Measurements from ENCODE around the gene TCP11L1. TPM values are rescaled to one million over a fixed set of nuclear protein-coding genes. Genes with fewer than 3 reads are reported as not detected.

Gene TCP11L1
- total RNA-seq, 1 experiment from 2014 or later: 15.2 TPM

DNA sequence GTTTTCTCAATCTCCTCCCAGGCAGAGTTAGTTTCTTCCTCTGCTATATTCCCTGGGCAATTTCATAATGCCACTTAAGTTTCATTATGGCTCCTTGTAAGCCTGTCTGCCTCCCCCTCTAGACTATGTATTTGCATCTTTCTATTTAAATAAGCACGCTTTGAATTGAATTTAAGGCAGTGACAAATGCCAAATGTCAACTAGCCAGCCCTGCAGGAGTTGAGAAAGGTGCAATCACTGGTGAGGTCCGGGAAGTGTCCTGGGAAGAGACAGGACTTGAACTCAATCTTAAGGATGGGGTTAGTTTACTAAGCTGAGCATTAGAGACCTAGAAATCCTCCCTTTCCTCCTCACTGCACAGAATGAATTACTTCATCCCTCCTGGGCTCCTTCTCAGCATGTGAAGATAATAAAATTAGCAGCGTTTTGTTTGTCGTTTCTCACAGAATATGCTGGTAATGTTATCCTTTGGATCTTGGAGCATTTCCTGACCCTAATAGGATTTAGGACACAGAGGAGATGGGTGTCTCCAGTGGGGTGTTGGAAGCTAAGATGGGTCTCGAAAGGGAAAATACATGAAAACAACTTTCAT lies 1.6 kb downstream of the TCP11L1 start:
- BruUV-seq (replicated peaks): no TSS peak
- no peak overlapping the region; the same call in 1 of the 2 replicates for H3K9ac ChIP-seq (ENCODE audit: low read length)
- peak overlapping the region; percentile 88; the same call in 1 of the 2 replicates for H3K27ac ChIP-seq (ENCODE audit: low read length)

DNA sequence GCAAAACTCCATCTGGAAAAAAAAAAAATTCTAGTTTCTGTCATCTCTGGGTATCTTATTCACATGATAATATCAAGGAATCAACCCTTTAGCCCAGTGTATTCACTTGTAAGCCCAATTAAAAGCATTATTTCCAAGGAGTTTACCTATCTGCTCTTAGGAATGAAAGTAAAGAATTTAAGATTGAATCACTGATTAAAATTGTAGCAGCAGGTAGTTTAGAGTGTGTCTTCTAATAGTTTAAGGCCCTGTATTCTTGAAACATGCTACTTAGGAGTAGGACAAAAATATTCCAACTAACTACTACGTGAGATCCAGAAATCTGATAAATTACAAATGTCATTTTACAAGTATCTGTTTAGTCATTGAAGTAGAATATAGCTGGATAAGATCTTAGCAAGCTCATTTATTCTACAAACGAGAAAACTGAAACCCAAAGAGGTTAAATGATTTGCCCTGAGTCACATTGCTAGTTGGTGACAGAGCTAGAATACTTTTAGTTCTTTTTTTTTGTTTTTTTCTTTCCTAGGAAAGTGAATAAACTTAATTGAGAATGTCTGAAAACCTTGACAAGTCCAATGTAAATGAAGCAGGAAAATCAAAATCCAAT lies 4.0 kb downstream of the TCP11L1 start:
- H4K20me1 ChIP-seq (ENCODE audit: low read length): no peaks in the 10 kb centered on the region
- peak overlapping the region; percentile 46; the same call in 1 of the 2 replicates for H3K4me3 ChIP-seq (ENCODE audit: low read length)
- H3K36me3 ChIP-seq (ENCODE audit: low read depth, low read length): peaks cover 5% of the 10 kb centered on the region; the same call in 1 of the 2 replicates
- POLR2A ChIA-PET (ENCODE audit: unreplicated experiment): interaction anchor here (0.7 kb wide), 1 partner anchor 47 kb away, joined by 3 read pairs; no protein-coding TSS in a partner anchor
- DNase-seq (peak; percentile 67), ATAC-seq (no peak)
- no peaks in the 10 kb centered on the region for H3K9me2 ChIP-seq (replicated peaks; ENCODE audit: low read length)
- H3K9ac ChIP-seq (ENCODE audit: low read length): peak overlapping the region; percentile 72
- no peak for TF ChIP-seq EZH2 (IDR thresholded peaks at IDR 0.05; ENCODE audit: low read length, unreplicated experiment)
- no peak for TF ChIP-seq EZH2phosphoT487 (IDR thresholded peaks at IDR 0.05; ENCODE audit: borderline replicate concordance, low read length)
- TF ChIP-seq, protein P1, sequence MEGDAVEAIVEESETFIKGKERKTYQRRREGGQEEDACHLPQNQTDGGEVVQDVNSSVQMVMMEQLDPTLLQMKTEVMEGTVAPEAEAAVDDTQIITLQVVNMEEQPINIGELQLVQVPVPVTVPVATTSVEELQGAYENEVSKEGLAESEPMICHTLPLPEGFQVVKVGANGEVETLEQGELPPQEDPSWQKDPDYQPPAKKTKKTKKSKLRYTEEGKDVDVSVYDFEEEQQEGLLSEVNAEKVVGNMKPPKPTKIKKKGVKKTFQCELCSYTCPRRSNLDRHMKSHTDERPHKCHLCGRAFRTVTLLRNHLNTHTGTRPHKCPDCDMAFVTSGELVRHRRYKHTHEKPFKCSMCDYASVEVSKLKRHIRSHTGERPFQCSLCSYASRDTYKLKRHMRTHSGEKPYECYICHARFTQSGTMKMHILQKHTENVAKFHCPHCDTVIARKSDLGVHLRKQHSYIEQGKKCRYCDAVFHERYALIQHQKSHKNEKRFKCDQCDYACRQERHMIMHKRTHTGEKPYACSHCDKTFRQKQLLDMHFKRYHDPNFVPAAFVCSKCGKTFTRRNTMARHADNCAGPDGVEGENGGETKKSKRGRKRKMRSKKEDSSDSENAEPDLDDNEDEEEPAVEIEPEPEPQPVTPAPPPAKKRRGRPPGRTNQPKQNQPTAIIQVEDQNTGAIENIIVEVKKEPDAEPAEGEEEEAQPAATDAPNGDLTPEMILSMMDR (conservative IDR thresholded peaks at IDR 0.05; ENCODE audit: low read depth, low read length): no peak
- H2AFZ ChIP-seq (ENCODE audit: low read length): no peak overlapping the region
- H3K27me3 ChIP-seq (ENCODE audit: low read length): no peaks in the 10 kb centered on the region
- peaks cover 62% of the 10 kb centered on the region for H3K4me1 ChIP-seq (ENCODE audit: insufficient read depth, low read length)
- H3K9me3 ChIP-seq (ENCODE audit: low read length): no peaks in the 10 kb centered on the region
- peak overlapping the region; percentile 96 for H3K27ac ChIP-seq (ENCODE audit: low read length)
- H3K79me2 ChIP-seq (ENCODE audit: low read length): peaks cover 24% of the 10 kb centered on the region
- CTCF ChIA-PET: no interaction called here
- peak overlapping the region; percentile 79 for H3K4me2 ChIP-seq (ENCODE audit: low read length)
- intact Hi-C loops (cut with micrococcal nuclease): no loop called here
- peaks cover 5% of the 10 kb centered on the region for H3F3A ChIP-seq (ENCODE audit: low read length, unreplicated experiment)
- BruUV-seq (replicated peaks): no TSS peak

More for the DNA sequence above, 1.6 kb downstream of the TCP11L1 start:
- peaks cover 53% of the 10 kb centered on the region for H3K4me1 ChIP-seq (ENCODE audit: insufficient read depth, low read length)
- ATAC-seq: no peak
- CTCF ChIA-PET: no interaction called here
- DNase-seq: no peak
- H3K9me3 ChIP-seq (ENCODE audit: low read length): no peaks in the 10 kb centered on the region
- no peaks in the 10 kb centered on the region for H3K36me3 ChIP-seq (ENCODE audit: low read depth, low read length)
- intact Hi-C loops (cut with micrococcal nuclease): no loop called here
- H3K4me2 ChIP-seq (ENCODE audit: low read length): peak overlapping the region; percentile 89
- peaks cover 24% of the 10 kb centered on the region for H3K79me2 ChIP-seq (ENCODE audit: low read length)
- no peaks in the 10 kb centered on the region for H3K27me3 ChIP-seq (ENCODE audit: low read length)
- TF ChIP-seq EZH2 (IDR thresholded peaks at IDR 0.05; ENCODE audit: low read length, unreplicated experiment) (no peak), EZH2phosphoT487 (IDR thresholded peaks at IDR 0.05; ENCODE audit: borderline replicate concordance, low read length) (no peak)
- TF ChIP-seq, protein P1 (conservative IDR thresholded peaks at IDR 0.05; ENCODE audit: low read depth, low read length): no peak
- POLR2A ChIA-PET (ENCODE audit: unreplicated experiment): no interaction called here
- H4K20me1 ChIP-seq (ENCODE audit: low read length): no peaks in the 10 kb centered on the region
- H3F3A ChIP-seq (ENCODE audit: low read length, unreplicated experiment): peaks cover 5% of the 10 kb centered on the region
- no peak overlapping the region for H2AFZ ChIP-seq (ENCODE audit: low read length)
- H3K4me3 ChIP-seq (ENCODE audit: low read length): peak overlapping the region; percentile 95; the same call in 1 of the 2 replicates
- no peaks in the 10 kb centered on the region for H3K9me2 ChIP-seq (replicated peaks; ENCODE audit: low read length)

Data from PC-3 (cell line).